ENCODE results near the gene ETV3L.
A peak's percentile ranks its signal among the peaks of the same experiment; 100 is the strongest.

Gene ETV3L

DNA sequence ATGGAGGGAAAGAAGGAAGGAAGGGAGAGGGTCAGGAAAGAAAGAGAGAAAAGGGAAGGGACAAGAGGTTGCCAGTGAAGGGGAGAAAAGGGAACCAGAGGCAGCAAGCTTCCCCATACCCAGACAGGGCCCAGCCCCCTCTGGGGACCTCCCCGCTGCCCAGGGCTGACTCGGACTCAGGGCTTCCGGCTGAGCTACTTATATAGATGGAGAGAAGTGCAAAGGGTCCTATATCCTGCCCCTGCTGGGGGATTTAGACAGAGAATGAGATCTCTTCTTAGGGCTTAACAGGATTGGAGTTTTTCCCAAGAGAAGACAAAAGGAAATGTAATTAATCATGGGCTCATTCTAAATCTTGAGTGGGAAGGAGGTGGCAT lies at the start of gene ETV3L:
TSS of gene ETV3L (minus strand) at position 176 of the 377 bp plus-strand sequence. CDS start 285 bp downstream, outside the sequence.
- no peak for DNase-seq

DNA sequence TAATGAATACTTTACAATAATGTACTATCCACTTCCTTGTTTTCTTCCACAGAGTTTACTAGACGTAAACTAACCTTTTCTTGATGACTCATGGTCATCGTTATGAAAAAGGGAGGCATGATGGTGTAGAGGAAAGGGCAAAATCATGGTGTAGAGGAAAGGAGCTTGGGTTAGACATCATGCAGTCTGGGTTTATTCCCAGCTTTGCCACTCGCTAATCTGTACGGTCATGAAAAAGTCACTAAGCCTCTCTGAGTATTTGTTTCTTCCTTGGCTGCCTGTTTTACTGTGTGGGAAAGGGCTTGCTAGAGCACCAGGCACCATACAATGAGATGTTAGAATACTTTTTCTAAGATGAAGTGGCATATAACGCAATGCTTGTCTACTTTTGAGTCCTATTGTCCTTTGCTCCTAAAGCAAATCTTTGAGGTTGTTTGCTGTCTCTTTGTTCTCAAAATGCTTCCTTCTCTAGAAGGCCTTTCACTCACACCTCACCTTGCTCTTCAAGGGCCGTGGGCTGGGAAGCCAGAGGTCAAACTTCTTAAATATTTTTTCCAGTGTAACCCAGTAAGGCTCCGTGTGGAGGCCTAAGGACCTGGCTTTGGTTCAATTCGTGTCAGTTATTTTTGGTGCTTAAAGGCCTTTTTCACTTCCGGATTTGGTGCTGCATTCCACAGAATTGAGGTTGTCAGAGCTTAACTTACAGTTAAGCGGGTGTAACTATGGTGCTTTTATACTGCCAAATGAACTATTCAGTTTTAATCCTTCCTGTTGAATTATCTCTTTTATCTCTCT lies 48.5 kb upstream of the ETV3L start:
- peak; percentile 36 for DNase-seq

DNA sequence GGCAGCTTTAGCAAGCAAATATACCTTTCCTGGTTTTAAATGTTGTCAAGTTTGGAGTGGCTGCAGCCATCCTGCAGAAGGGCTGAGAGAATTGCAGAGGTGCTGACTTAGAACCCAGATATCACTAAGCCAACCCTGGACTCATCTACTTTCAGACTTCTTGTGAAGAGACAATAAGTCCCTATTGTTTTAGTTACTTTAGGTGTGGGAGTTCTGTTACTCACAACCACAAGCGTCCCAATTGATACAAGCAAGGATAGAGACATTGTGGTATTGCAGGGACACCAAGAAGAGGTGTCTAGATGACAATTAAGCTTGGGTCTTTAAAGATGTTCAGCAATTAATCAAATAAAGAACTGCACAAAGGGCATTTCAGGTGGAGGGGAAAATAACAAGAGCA lies 47.4 kb upstream of the ETV3L start:
- no peak for DNase-seq

DNA sequence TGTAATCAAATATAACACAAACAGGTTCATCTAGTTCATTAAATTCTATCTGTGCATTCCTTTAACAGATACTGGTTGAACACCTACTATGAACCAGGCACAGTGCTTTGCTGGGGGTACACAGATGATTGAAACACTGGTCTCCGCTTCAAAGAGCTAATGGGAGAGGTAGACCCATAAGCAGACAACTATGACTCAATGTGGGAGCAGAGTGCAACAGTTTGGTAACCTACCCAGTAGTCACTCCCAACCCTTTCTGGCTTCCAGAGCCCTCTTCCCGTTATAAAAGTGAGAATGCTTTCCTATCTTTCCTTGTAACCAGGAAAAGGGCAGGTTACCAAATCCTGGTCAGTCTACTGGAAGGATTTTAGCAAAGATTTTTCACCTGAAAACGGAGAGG lies 46.6 kb upstream of the ETV3L start:
- DNase-seq = no peak

DNA sequence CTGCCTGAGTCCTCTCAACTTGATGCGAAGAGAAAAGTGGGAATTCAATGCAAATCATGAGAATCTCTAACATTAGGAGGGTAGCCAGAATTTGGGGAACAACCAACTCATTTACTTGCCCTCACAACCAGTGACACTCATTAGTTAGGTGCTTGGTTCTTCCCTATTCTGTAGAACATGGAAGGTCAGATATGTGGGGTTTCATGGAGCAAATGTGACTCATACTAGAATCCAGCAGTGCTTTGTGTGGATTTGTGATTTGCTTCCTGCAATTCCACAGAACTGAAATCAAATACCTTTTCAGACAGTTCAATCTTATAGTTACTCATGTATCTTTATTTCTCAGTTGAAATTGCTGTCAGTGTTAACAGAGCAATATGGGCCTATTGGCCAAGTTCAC lies 45.5 kb upstream of the ETV3L start:
- peak; percentile 18 for DNase-seq

DNA sequence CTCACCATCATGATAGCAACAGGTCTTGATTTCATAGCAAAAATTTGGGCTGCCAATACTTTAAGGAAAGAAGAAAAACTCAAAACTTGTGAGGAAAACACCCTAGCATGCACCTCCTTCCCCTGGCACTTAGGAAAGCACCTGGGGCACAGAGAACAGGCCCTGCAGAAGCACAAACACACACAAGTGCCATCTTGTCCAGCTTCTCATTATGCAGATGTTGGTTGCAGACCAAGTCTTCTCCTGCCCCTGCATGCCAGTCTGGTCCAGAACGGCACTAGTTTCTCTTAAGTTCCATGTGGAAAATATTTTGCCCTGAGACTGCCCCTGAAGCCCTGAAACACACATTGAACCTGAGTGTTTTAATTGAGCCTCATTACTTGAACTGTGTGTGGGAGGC lies 44.9 kb upstream of the ETV3L start:
- no peak for DNase-seq

DNA sequence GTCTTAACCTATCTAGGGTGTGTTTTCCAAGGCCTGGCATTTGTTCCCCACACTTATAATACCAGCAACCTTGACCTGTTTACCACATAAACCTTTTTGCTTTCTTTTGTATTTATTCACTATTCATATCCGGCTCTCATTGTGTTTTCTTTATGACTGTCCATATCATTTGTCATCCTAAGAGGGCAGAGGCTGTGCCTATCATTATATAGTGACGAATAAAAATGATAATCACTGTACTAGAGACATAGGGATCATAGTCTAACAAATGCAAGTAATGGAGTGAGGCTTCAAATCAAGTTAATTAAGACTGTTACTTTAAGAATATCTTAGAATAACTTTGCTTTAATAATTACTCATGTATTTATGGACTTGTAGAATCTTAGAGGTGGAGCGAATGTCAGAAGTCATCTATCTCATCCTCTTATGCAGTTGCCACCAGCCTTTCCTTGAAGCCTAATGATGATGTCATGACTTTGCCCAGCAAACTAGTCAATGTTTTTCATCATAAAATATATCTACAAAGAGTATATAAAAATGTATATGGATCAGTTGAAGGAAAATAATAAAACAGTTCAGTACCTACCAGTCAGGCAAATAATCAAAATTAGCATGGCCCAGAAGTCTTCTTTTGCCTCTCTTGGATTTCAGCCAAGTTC lies 43.3 kb upstream of the ETV3L start:
- no peak for DNase-seq

DNA sequence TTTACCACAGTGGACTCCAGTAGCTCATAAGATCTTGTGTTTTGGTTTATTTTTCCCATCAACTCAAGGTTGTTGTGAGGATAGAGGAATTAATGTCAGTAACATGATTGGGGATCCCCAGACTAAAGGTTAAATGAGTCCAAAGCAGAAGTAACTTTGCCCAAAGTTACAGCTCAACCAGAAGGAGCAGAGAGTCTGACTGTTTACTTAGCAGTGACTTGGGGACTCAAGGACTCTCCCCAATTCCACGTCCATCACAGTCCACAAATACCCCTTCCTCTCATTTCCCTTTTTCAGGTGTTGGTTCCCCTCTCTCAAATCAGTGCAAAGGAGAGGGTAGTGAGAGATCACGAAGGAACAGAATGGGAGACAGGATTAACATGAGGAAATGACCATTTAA lies 42.6 kb upstream of the ETV3L start:
- no peak for DNase-seq

DNA sequence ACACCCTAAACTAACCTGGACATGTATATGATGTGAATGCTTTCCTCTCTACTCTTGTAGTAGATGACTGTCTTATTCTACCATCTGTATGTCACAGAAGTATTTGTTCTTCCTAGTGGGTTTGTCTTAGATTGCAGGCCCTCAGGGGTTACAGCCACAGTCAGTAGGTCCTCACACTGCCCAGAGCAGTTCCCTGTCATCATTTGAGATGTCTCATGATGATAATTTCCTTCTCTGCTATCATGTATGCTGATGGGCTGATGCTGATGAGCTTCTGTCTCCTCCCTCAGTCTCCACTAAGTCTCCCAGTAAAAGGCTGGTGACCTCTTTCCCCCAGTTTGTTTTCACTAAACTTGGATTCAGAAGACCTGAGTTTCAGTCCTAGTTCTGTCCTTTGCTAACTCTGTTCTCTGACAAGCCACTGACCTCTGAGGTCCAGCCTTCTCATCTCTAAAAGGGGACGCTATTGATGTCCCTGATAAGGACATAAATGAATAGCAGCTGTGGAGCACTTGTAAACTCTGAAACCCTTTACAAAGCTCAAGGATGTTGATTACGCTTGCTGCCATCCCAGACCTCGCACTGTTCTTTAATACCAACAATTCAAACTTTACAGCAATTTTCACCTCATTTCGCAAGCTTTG lies 41.7 kb upstream of the ETV3L start:
- no peak for DNase-seq

DNA sequence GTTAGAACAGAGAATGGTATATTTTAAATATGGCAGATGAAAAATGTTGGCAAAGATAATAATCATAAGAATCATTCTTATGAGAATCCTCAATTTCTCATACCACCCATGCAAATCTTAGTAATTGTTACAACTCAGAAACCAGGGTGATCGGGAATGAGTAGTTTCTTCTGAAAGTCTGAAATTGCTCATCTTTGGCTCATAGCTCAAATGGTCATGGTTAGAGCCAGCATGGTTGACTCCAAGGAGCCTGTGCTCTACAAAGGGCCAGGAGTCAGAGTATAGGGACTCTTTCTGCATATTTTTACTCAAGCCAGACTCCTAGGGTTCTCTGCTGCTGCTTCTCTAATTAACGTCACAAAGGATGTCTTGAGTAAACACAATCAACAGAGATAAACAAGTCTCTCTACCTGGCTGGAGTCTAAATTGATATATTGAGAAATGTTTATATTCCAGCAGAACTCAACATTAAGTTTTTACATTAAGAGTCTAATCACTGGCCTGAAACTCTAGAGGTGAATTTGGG lies 40.5 kb upstream of the ETV3L start:
- DNase-seq = no peak

DNA sequence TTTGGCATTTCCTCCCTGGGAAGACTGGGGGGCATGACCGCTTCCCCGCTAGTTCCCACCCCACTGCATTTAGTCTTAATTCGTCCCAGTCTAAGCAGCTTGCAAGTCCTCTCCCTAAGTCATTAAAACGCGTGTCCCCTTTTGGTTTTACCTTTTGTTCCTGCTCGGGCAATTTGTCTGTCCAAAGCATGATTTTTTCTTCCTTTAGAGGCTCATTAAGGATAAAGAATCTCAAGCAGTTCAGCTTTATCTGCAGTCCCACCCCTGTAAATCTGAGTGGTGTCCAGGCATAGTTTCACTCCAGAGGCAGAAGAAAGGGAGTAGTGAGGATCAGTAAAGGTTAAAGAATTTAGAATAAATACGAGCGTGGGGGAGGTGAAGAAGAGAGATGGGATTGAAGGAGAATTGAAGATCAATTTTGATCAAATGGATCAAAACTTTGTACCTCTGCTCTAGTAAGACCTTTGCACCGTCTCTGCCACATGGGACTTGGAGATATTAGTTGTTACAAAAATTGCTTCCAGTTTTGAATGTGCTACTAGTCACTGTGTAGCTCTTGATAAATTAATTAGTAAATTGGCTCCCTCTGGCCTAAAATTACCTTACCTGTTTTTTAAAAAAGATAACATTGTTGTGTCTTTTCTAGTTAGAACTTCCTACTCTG lies 39.6 kb upstream of the ETV3L start:
- no peak for DNase-seq

DNA sequence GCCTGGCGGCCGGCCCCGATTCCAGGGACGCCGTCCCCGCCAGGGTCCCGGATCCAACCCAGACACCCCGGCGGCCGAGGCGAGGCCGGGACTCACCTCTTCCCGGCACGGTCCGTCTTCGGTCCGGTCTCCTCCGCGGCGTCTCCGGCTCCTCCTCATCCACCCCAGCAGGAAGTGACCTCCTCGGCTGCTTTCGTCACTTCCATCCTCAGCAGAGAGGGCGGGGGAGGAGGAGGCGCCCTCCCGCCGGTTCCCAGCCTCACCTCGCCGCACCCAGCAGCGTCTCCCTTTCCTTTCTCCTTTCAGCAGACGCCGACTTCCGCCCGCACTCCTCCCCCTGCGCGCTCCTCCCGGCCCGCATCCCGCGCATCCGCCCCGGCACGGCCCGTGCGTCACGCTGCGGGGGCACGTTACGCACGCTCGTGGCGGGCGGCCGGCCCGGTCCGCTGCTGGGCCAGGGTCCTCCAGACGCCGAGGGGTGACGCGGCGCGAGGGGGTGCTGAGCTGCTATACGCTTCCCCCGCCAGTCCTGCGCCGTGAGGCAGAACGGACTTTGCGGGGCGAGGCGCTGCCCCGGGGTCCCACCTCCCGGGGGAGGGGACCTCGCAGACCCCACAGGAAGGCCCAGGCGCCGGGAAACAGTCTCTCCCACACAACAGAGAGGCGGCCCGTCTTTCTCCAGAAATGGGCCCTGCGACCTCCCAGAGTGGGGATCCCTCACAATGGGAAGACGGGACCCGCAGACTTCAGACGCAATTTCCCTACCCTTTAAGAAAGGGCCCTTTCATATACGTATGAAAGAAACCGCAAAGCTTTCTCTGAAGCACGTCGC lies 38.8 kb upstream of the ETV3L start, which contains the start of gene ETV3:
TSS of gene ETV3 (minus strand) at position 176 of the 832 bp plus-strand sequence. CDS start 2,043 bp downstream, outside the sequence.
- peak; percentile 92 for DNase-seq

DNA sequence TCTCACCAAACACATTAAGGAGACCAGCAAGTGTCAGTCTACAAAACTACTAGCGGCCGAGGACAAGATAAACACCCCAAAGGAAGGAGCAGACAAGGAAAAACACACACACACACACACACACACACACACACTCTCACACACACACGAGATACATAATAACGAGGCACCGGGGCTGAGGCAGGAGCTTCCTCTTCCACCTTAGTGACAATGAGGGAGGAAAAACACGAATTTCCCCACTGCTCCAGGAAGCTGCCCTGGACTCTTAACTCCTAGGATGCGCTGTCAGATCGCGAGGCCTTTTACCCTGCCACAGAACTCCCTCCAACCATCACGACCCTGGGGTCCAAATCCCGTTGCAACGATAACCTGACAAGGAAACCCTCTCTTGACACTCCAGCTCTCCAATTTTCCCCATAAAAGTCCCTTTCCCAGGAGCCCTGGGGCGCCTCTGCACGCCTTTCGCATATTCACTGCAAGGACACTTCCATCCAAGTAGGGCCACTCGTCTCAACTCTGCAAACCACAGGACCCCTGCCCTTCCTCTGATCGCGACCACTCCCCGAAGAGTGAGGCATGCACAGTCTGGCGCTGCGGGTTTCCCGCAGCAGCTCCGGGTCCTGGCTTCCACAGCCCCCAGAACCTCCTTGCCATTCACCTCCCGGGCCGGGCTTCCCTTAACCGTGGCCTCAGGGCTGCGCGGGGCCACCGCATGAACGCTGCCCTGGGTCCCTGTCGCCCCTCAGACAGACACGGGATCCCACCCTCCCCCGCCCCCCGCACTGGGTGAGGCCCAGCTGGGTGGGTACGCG lies 38.0 kb upstream of the ETV3L start:
- peak; percentile 10 for DNase-seq

DNA sequence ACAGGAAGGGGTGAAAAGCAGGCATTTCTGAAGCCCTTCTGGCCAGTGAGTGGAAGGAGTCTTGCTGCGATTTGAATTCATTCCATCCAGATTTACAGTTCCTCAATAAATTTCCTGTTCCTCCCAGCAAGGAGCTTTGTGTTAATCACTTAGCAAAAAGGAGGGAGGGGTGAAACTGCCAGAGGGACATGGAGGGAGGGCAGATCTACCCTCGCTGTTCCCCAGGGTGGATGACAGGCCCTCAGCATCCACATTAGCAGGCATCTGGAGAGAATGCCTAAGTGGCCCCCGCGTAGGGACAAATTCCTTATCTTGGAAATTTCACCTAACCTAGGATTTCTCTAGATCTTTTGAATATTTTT lies 37.4 kb upstream of the ETV3L start:
- peak; percentile 18 for DNase-seq

DNA sequence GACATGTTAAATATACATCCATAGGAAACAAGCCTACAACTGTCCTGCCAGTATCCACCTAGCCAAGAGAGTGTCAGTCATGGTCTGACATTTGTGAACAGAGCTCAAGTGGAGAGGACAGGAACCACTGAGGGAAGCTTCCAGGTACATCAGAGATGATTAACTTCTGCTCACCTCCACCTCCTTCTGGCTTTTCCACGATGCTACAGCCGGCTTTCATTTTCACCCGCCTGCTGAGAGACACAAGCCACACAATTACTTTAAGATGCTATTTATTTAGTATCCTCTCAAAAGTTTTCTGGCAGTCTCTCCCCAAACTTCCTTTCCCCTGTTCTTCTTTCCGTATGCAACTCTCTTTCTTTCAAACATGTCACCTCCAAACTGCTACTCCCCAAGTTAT lies 36.5 kb upstream of the ETV3L start:
- no peak for DNase-seq

DNA sequence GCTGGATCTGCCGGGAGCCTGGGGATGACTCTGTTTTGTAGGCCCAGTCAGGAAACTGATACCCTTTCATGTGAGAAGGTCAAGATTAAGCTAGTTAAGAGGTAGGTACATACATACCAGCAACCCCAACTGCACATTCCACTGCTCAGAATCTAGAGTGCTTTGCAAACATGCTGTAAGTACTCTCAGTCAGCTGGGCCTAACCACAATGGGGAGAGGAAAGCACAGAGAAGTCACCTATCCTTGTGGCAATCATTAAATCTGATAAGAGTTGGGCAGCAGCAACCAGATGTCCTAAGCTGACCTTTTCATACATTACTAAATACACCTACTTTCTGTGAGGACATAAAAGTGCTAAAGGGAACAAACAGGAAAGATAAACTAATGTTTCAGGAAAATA lies 36.0 kb upstream of the ETV3L start:
- DNase-seq = no peak

DNA sequence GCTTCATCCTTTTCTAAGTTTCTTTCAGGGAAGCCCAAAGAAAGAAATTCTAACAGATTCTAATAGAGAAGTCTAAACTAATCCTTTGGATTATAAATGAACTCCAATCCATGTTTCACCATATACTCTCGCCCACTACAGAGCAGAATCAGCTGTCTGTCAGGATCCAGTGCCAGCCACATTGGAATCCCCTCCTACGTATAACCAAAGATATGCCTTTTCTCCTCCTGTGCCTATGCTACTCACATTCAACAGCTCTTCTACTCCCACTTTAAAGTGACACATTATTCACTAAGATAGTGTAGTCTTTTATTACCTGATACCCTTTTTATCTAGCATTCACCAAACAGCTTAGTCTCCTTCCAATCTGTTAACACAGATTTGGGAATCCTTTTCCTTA lies 35.5 kb upstream of the ETV3L start:
- no peak for DNase-seq

DNA sequence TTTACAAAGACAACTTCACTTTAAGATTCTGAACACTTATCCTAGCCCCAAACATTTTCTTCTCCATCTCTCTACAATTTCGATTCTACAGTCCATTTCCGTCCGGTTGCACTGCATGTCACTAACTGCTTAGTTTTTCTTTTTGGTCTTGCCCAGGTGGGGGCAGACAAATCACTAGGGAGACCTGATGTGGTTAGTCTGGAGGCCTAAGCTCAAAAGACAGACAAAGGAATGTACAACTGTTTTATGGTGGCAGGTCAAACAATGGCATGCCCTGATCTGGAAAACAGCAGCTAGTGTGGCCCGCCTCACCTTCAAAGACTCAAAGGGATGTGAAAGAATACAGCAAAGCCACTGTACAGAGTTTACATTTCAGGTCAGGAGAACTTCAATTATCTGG lies 34.8 kb upstream of the ETV3L start:
- DNase-seq = no peak

DNA sequence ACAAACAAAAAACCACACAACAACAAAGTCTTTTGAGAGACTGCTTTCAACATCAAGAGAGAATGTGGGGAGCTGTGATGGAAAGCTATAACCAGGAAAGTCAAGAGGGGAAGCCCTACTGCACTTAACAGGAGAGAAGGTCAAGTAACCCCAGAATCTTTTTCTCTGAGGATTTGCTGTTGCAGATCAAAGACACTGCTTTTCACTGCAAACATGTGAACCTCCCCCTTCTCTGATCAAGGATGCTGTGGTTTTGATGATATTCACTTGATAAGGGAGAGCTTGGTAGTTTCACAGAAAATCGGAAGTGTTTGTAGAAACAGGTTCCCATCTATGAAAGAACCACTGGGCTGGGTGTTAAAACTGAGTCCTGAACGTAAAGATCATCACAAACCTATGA lies 33.8 kb upstream of the ETV3L start:
- no peak for DNase-seq

DNA sequence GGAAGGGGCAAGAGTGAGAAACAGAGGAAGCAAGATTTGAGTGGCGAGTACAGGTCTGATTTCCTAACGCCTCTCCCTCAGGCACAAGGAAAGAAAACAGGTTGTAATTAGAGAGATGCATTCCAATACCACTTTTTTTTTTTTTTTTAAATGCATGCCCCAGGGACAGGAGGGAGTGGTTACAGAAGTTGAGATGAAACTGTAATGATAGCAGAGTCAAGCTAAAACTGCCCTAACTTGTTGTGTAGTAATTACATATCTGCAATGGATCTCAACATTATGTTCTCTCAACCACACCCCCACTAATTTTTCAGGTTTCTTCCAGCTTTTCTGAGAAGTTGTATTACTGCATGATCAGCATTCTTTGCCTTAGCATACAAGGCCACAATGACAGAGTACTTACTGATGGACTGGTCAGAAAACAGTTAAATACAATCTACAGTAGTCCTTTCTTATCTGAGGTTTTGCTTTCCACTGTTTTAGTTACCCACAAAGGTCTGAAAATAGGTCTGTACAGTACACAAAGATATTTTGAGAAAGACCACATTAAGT lies 33.1 kb upstream of the ETV3L start:
- no peak for DNase-seq

DNA sequence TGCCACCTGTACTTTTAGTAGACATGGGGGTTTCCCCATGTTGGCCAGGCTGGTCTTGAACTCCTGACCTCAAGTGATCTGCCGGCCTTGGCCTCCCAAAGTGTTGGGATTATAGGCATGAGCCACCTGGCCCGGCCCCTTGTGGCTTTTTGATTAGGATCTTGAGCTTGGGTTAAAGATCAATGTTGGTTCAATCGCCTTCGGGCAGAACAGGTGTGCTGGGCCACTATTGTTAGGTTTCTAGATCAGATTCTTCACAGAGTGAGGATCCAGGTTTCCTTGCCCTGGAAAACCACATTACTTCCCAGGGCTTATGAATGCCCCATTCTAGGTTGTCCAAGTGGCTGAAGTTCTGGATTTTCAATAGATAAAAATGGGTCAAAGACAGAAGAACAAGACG lies 32.5 kb upstream of the ETV3L start:
- no peak for DNase-seq
